ENCODE results near the gene SMOC1.

Gene SMOC1

GRCh38 chr14:69879175-69880043 lies at the start of gene SMOC1:
Gene SMOC1, plus strand, starts transcription at chr14:69879416. Its CDS starts 263 bp downstream, at chr14:69879679.
- peak; percentile 23 for DNase-seq (ENCODE audit: low spot score)

- no peak for DNase-seq (ENCODE audit: low spot score)
These were observed 40.3 kb upstream of the SMOC1 start for GRCh38 chr14:69838881-69839416.

- no peak for DNase-seq (ENCODE audit: low spot score)
These were observed 39.6 kb upstream of the SMOC1 start for GRCh38 chr14:69839661-69840060.

GRCh38 chr14:69841656-69842055 lies 37.6 kb upstream of the SMOC1 start:
- no peak for DNase-seq (ENCODE audit: low spot score)

- no peak for DNase-seq (ENCODE audit: low spot score)
These were observed 36.4 kb upstream of the SMOC1 start for GRCh38 chr14:69842686-69843420.

GRCh38 chr14:69844171-69844570 lies 35.0 kb upstream of the SMOC1 start:
- DNase-seq (ENCODE audit: low spot score), result no peak

GRCh38 chr14:69845050-69845581 lies 34.1 kb upstream of the SMOC1 start:
- no peak for DNase-seq (ENCODE audit: low spot score)

- peak; percentile 18 for DNase-seq (ENCODE audit: low spot score)
These were observed 33.4 kb upstream of the SMOC1 start for GRCh38 chr14:69845787-69846186.

- no peak for DNase-seq (ENCODE audit: low spot score)
These were observed 31.1 kb upstream of the SMOC1 start for GRCh38 chr14:69848156-69848555.

GRCh38 chr14:69848903-69849391 lies 30.3 kb upstream of the SMOC1 start:
- DNase-seq (ENCODE audit: low spot score), result no peak

- no peak for DNase-seq (ENCODE audit: low spot score)
These were observed 29.0 kb upstream of the SMOC1 start for GRCh38 chr14:69850086-69850735.

- DNase-seq (ENCODE audit: low spot score), result no peak
These were observed 28.5 kb upstream of the SMOC1 start for GRCh38 chr14:69850736-69851112.

GRCh38 chr14:69852531-69853321 lies 26.5 kb upstream of the SMOC1 start:
- no peak for DNase-seq (ENCODE audit: low spot score)

GRCh38 chr14:69853774-69854173 lies 25.4 kb upstream of the SMOC1 start:
- DNase-seq (ENCODE audit: low spot score), result no peak

GRCh38 chr14:69854598-69854997 lies 24.6 kb upstream of the SMOC1 start:
- no peak for DNase-seq (ENCODE audit: low spot score)

GRCh38 chr14:69855180-69855832 lies 23.9 kb upstream of the SMOC1 start:
- DNase-seq (ENCODE audit: low spot score), result no peak

GRCh38 chr14:69858801-69859200 lies 20.4 kb upstream of the SMOC1 start:
- DNase-seq (ENCODE audit: low spot score), result no peak

- no peak for DNase-seq (ENCODE audit: low spot score)
These were observed 19.6 kb upstream of the SMOC1 start for GRCh38 chr14:69859591-69859990.

GRCh38 chr14:69860221-69860620 lies 19.0 kb upstream of the SMOC1 start:
- DNase-seq (ENCODE audit: low spot score), result no peak

GRCh38 chr14:69861025-69861569 lies 18.1 kb upstream of the SMOC1 start:
- DNase-seq (ENCODE audit: low spot score), result no peak

Data from cerebellar cortex (tissue), 1 donor.